ENCODE results near the gene RNF113B.

Gene RNF113B

GRCh38 chr13:98176777-98177608, at the start of gene RNF113B:
Gene RNF113B, minus strand, starts transcription at chr13:98177269. Its CDS starts 33 bp downstream, at chr13:98177236.
- no peak for DNase-seq (ENCODE audit: low read depth, low spot score)

GRCh38 chr13:98226496-98226895, 49.4 kb upstream of the RNF113B start:
- no peak for DNase-seq (ENCODE audit: low read depth, low spot score)

DNA sequence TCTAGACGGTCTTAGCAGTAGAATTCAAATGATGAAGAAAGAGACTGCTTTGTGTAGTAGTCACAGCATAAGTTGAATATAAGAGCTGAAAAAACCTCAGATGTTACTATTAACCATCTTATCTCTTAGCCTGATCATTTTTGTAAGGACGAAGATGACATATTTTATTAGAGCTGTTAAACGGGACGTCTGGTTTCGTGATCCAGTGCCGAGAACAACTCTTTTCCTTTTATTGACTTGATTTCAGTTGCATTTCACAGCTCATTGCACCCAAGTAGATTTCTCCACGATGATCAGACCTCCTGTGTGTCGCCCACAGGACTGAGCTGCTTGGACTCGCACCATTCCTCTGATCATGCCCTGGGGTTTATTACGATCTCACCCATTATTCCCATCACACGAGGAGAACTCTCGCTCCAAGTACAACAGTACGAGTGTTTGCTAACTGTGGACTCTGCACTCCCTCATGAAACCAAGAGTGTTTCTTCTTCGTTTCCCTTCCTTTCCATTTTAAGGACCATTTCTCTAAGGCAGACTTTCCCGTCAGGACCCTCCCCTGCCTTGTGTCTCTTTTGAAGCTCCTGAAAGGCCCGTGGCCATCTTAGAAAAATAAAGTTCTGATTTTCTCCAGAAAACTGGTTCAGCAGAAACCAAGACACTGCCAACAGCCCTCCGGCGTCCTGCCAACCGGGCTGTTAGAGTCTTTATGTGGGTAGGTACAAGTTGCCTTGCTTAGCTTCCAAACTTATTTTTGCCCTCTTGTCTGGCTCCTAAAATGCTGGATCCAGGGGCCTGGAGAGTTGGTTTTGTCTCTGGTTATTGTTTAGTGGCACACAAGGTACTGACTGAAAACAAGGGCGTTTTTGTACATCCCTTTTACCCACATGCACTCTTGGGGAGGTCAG, 48.2 kb upstream of the RNF113B start:
- no peak for DNase-seq (ENCODE audit: low read depth, low spot score)

DNA sequence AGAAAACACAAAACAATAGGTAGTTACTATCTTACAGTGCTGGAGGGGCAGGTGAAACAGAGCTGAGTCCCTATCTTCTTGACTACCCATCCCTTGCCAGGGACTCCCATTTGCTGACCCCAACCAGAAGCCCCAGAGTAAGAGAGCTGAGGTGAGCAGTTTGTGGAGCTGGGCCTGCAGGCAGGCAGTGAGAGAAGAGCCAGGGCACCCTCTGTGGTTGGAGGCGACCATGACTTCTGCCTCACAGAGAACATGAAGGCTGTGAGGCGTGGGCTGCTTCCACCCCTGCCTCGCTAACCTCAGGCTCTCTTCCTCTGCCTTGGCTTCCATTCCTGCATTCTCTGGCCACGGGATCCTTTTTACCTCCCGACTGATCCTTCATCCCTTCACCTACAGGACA, 47.5 kb upstream of the RNF113B start:
- no peak for DNase-seq (ENCODE audit: low read depth, low spot score)

- DNase-seq (ENCODE audit: low read depth, low spot score): no peak
Observed at GRCh38 chr13:98223741-98224140, 46.7 kb upstream of the RNF113B start.

GRCh38 chr13:98222816-98223215, 45.7 kb upstream of the RNF113B start:
- DNase-seq (ENCODE audit: low read depth, low spot score): no peak

GRCh38 chr13:98222081-98222554, 45.0 kb upstream of the RNF113B start:
- no peak for DNase-seq (ENCODE audit: low read depth, low spot score)

DNA sequence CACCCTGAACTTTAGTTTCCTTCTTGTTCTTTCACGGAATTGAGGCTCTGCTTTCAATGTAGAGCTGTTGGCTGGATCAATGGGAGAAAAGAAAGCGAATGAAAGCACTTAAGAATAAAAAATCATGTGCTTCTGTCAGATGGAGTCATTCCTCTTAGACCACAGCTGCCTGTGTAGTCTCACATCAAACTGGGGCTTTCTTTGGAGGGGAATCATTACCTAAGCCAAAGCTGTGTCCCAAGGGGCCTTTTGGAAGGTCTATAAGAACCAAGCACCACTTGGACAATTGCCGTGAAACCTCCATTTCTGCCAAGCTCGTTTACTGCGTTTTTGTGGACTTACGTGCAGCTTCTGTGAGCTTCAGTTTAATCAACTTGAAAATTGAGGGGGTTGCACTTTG, 44.2 kb upstream of the RNF113B start:
- no peak for DNase-seq (ENCODE audit: low read depth, low spot score)

GRCh38 chr13:98220271-98220791, 43.3 kb upstream of the RNF113B start:
- no peak for DNase-seq (ENCODE audit: low read depth, low spot score)

DNA sequence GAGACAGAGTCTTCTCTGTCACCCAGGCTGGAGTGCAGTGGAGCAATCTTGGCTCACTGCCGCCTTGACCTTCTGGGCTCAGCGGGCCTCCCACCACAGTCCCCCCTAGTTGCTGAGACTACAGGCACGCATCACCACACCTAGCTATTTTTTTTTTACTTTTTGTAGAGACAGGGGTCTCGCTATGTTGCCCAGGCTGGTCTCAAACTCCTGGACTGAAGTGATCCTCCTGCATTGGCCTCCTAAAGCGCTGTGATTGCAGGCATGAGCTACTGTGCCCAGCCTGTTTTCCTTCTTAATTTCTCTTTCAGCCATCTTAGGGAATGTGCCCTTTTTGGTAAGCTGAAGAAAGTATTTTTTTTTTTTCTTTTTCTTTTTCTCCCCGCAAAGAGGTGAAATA, 42.6 kb upstream of the RNF113B start:
- no peak for DNase-seq (ENCODE audit: low read depth, low spot score)

DNA sequence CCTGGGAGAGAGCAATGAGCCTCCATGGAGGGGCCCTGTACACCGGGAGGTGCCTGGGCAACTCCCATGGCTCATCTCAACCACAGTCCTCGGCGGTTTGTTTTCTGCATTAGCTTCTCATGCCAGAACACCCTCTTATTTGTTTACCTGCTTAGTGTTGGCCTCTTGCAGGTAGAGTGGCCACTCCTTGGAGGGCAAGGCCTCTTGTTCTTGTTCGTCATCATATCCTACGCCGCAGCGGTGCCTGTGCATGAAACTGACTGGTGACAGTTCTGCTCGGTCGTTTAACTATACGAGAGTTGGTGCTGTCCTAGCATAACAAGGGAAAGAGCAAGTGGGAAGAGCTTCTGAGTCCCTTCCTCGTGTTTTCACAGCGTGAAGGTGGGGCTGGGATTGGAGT, 40.5 kb upstream of the RNF113B start:
- no peak for DNase-seq (ENCODE audit: low read depth, low spot score)

DNA sequence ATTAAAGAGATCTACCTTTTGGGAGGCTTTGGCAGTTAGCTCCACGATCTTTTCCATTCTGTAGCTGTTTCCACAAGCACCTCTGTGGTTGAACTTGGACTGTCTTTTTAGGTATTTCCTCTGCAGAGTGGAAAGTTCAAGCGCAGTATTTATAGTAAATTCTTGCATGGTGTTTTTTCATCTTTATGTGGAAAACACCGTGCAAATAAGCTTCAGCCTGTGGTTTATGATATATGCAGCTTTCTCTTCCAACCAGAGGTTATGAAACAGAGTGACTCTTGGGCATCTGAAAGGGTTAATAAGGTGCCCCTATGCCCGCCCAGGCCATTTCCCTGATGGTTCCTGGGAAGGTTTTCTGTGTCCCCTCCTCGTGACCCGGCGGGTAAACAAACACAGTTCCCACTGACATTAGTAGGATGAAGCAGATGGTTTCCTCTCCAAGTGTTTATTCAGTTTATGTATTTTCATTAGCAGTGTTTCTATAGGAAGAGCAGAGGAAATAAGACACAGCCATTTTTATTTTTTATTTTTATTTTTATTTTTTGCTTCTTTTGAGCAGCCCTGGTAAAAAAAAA, 39.7 kb upstream of the RNF113B start:
- DNase-seq (ENCODE audit: low read depth, low spot score): no peak

DNA sequence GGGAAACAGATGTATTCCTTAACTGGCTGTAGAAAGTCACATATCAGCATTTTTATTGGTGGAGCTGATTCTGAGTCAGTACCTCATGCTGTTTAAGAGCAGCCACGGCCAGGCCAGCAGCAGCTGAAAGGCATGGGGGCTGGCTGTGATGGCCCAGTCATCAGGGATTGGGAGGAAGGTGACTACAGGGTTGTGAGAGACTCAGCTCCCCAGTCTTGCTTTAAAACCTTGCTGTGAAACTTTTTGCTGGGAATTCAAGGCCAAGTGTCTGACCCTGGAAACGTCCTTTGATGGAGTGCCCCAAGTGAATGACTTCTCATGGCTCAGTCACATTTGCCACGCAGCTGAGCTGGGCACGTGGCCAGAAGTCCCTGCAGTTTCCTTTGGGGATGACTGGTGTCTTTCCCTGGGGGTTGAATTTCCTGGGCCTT, 39.1 kb upstream of the RNF113B start:
- peak; percentile 74 for DNase-seq (ENCODE audit: low read depth, low spot score)

- no peak for DNase-seq (ENCODE audit: low read depth, low spot score)
Observed at GRCh38 chr13:98215508-98215907, 38.4 kb upstream of the RNF113B start.

DNA sequence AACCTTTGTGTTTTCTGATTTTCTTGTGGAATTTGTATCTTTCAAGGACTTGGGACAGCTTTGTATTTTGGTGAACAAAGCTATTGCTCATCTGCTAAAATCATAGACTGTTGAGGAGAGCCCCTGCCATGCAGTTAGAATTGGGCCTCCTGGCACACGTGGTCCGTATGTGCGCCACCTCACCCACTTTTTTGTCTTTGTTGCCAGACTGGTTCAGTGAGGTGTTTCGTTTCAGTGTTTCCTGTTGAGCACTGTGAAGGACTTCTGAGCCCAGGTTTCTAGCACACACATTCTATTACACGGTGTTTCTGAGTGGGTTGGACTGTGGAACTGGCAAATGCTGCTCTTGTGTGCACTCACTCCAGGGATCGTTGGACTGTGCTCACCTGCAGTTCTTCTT, 37.6 kb upstream of the RNF113B start:
- DNase-seq (ENCODE audit: low read depth, low spot score): no peak

DNA sequence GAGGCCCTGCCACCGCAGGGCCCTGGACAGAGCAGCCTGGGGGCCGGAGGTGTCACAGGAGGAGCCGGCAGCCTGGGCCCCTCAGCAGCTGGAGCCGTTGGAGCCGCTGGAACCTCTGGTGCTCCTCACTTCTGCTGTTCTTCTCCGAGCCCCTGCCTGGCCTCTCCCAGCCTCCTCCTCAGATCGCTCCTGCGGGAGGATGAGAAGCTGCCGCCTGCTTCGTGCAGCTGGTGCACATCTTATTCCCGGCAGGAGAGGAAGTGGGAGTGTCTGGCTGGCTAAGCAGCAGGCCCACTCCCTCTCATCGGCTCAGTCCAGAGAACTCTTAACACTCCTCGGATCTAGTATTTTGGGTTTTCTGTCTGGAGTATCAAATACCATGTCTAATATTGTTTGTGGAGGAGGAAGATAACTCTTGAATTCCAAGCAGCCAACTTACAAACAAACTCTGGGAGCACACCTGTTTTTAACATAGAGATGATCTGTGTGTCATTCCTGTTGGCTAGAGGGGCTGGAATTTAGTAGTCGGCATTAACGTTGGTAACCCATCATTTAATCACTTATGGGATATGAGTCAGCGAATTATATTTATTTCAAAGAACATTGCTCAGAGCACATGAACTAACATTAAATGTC, 37.1 kb upstream of the RNF113B start:
- DNase-seq (ENCODE audit: low read depth, low spot score): no peak

DNA sequence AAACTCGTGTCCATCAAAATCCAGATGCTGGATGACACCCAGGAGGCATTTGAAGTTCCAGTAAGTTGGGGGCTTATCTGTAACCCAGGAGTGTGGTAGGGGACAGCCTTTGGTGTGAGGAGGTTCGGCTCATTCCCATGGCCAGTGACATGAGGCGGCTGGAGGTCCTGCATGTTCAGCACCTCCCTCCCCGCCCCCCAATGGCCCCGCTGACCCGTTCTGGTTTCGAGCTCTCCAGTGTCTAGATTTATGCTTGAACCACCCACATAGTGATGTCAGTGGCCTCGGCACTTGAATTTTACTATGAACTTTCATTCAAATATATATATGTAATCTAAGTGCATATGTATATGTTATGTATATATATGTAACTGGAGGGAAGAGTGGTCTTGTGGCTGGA, 36.3 kb upstream of the RNF113B start:
- no peak for DNase-seq (ENCODE audit: low read depth, low spot score)

- no peak for DNase-seq (ENCODE audit: low read depth, low spot score)
Observed at GRCh38 chr13:98212763-98213162, 35.7 kb upstream of the RNF113B start.

DNA sequence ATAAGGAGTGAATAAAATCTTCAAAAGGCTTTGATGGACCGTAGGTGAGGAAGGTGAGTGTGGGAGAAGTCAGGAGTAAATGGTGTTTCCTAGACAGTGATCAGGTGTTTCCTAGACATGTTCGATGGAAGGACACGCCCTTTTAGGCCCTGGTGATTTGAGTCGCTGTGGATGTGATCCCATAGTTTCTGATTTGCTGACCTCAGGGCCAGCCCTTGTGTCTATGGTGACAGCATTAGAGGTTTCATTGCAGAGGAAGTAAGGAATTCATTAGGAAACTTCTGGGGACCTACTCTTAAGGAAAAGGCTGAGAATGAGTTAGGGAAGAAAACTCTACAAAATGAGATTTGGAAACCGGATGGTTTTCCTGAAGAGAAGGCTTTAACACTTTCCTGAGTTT, 31.5 kb upstream of the RNF113B start:
- no peak for DNase-seq (ENCODE audit: low read depth, low spot score)

DNA sequence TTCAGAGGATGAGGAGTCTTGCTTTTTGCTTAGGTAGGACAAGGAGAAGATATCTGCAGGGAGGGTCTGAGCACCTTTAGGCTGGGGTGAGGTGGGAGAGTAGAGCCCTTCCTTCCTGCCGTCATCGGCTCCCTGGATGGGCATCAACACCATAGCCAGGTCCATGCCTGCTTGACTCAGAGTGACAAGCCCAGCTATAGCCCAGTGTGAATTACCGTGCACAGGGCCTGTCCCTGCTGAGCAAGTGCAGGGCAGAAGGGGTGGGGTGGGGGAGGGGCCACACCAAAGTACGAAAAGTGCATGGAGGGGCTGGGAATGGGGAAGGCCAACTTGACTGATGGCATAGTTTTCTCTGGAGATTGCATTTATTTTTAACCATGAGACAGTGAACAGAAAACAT, 30.3 kb upstream of the RNF113B start:
- no peak for DNase-seq (ENCODE audit: low read depth, low spot score)

GRCh38 chr13:98206946-98207345, 29.9 kb upstream of the RNF113B start:
- DNase-seq (ENCODE audit: low read depth, low spot score): no peak
